HepG2 (cell line): Measurements from ENCODE around the gene LSM12. TPM values are rescaled to one million over a fixed set of nuclear protein-coding genes. Genes with fewer than 3 reads are reported as not detected.
A peak's percentile ranks its signal among the peaks of the same experiment; 100 is the strongest.

Source experiments
- CHD2 ChIP-seq: IDR thresholded peaks from 2 replicates; pipeline ENCODE4 v1.6.1; 2011; ENCODE audit warnings: low read depth, low read length, improper control_type of control experiment
- EP300 ChIP-seq, 3 experiments: sonication (generic) in 1 of 3; formaldehyde crosslinking in 1 of 3; IDR thresholded peaks; 2 replicates each; pipeline versions ENCODE4 v1.5.1 to v1.6.1; 2011 to 2020; ENCODE audit warnings: low read depth in 2 of 3, low read length in 2 of 3, borderline replicate concordance in 1 of 3, improper control_type of control experiment in 1 of 3, mild to moderate bottlenecking in 1 of 3, missing genetic modification reagents in 1 of 3, moderate library complexity in 1 of 3
- GATAD1 ChIP-seq: IDR thresholded peaks from 2 replicates; pipeline ENCODE4 v1.6.1; 2016; ENCODE audit warnings: missing genetic modification reagents, missing compliant biosample characterization
- KMT2A ChIP-seq: sonication (generic); formaldehyde crosslinking; IDR thresholded peaks from 2 replicates; pipeline ENCODE4 v1.4.0; 2020; ENCODE audit warnings: missing genetic modification reagents
- SP140L ChIP-seq: sonication (generic); formaldehyde crosslinking; IDR thresholded peaks from 2 replicates; pipeline ENCODE4 v1.4.0; 2020; ENCODE audit warnings: missing genetic modification reagents, borderline replicate concordance
- STAT5B ChIP-seq: sonication (generic); formaldehyde crosslinking; IDR thresholded peaks from 2 replicates; pipeline ENCODE4 v1.4.0; 2020; ENCODE audit warnings: missing genetic modification reagents
- TBL1XR1 ChIP-seq: fragments of 150-350 bp; IDR thresholded peaks from 2 replicates; pipeline ENCODE4 v1.6.1; 2014; ENCODE audit warnings: borderline replicate concordance, low read length; ENCODE audit not compliant: partially characterized antibody
- ZKSCAN1 ChIP-seq: fragments of 150-350 bp; IDR thresholded peaks from 2 replicates; pipeline ENCODE4 v1.6.1; 2014; ENCODE audit warnings: low read length
- ZKSCAN5 ChIP-seq: sonication (generic); formaldehyde crosslinking; IDR thresholded peaks from 2 replicates; pipeline ENCODE4 v1.5.1; 2020; ENCODE audit warnings: mild to moderate bottlenecking, missing genetic modification reagents
- ZNF205 ChIP-seq: IDR thresholded peaks from 2 replicates; pipeline ENCODE4 v1.6.1; 2018; ENCODE audit warnings: missing biosample characterization, missing genetic modification reagents
- ZNF749 ChIP-seq: sonication (generic); formaldehyde crosslinking; IDR thresholded peaks from 2 replicates; pipeline ENCODE4 v1.8.0; 2022; ENCODE audit warnings: mild to moderate bottlenecking, missing genetic modification reagents, moderate library complexity, borderline replicate concordance
- ZNF766 ChIP-seq: sonication (generic); formaldehyde crosslinking; IDR thresholded peaks from 2 replicates; pipeline ENCODE4 v1.5.0; 2020; ENCODE audit warnings: missing genetic modification reagents, borderline replicate concordance
- ZSCAN29 ChIP-seq: sonication (generic); formaldehyde crosslinking; conservative IDR thresholded peaks from 2 replicates; pipeline ENCODE4 v1.4.0; 2020; ENCODE audit warnings: mild to moderate bottlenecking, missing genetic modification reagents
- polyA plus RNA-seq, 8 experiments: library from polyadenylated mRNA; depleted of rRNA in 3 of 8; stranded (reverse) in 7 of 8; unstranded in 1 of 8; fragments of >200 nt; fragmentation: Illumina TruSeq in 4 of 8; extraction: Trizol in 4 of 8; gene quantifications; 2 replicates each; pipeline versions ENCODE4 v1.2.1 to v1.2.3, GENCODE V29; 2011 to 2016; ENCODE audit warnings: low read depth in 4 of 8, missing spikeins in 1 of 8, mixed read lengths in 1 of 8; ENCODE audit not compliant: insufficient read depth in 1 of 8
- total RNA-seq, 5 experiments: library from RNA; depleted of rRNA; stranded (reverse); fragments of >200 nt; fragmentation: Illumina TruSeq; extraction: Trizol; gene quantifications; 2 replicates each; pipeline ENCODE4 v1.2.3, GENCODE V29; 2016; ENCODE audit warnings: low read depth in 1 of 5
- TF ChIP-seq, protein P1 (sequence below): sonication (generic); formaldehyde crosslinking; IDR thresholded peaks from 2 replicates; pipeline ENCODE4 v1.8.1; 2023; ENCODE audit warnings: missing genetic modification reagents, mild to moderate bottlenecking, borderline replicate concordance
- TF ChIP-seq, protein P2 (sequence below): sonication (generic); formaldehyde crosslinking; IDR thresholded peaks from 2 replicates; pipeline ENCODE4 v1.8.0; 2022; ENCODE audit warnings: low read depth, missing genetic modification reagents
- TF ChIP-seq, protein P3 (sequence below): sonication (generic); formaldehyde crosslinking; IDR thresholded peaks from 2 replicates; pipeline ENCODE4 v1.4.0; 2020; ENCODE audit warnings: missing genetic modification reagents, borderline replicate concordance
- TF ChIP-seq, protein P4 (sequence below): IDR thresholded peaks from 2 replicates; pipeline ENCODE4 v1.6.1; 2012; ENCODE audit warnings: low read length, improper control_type of control experiment

The LSM12 gene
- total and polyA plus RNA-seq, 2 of the 13 experiments (the other 11 are each of a cell fraction or from before 2014, with no cell fraction given) = 52.8 to 55.7 TPM

DNA sequence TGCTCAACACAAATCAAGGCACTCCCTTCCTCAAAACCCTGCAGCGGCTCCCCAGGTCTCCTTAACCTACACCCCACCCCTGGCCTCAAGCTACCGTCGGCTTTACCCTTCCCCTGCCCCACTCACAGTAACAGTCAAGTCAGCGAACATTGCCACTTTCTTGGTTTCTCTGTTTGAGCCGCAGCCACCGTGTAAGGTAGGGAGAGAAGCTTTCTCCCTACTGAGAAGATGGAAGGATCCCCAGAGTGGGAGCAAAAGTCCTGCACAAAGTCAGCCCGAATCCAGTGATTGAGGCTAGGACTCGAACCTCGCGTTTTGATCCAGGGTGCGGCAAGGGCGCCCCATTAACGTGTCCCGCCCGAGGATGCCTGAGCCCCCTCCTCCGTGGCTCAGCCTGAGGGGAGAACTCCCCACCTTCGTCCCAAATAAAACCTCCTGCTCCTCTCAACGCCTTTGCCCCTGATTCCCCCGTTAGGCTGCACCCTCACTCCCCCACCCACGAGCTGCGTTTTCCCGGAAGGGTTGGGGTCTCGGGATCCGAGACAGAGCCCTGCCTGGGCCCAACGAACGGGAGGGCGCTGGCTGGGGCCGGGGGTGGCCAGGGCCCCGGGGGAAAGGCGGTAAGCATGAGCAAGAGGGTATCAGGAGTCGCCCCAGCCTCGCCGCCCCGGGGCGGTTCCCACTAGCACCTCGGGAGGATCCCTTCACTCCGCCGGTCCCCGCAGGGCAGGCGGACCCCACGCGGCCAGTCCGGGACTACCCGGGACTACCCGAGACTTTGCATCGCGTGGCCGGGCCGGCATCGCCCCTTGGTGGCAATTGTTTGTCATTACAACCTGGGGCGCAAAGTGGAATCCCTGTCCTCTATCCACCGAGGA, 72.0 kb downstream of the LSM12 start (continued):
- TF ChIP-seq ZSCAN29 (CRISPR knock-in tag) (no peak), GATAD1 (no peak), KMT2A (peak; percentile 43; the same call in 1 of the 2 replicates), TBL1XR1 (no peak), ZKSCAN1 (no peak), CHD2 (no peak), ZNF749 (CRISPR knock-in tag) (no peak), ZNF766 (CRISPR knock-in tag) (peak; percentile 21; the same call in 1 of the 2 replicates), SP140L (CRISPR knock-in tag) (no peak), ZNF205 (CRISPR knock-in tag) (0 out of 2 replicates have a peak, but pooled peaks have one; percentile 38), ZKSCAN5 (CRISPR knock-in tag) (no peak), EP300 (IDR thresholded peaks at IDR 0.05; ENCODE audit: low read depth in 2 of 2, low read length in 2 of 2) (no peak), EP300 (CRISPR knock-in tag; IDR thresholded peaks at IDR 0.05; ENCODE audit: borderline replicate concordance) (no peak), STAT5B (no peak)
- TF ChIP-seq, protein P1, sequence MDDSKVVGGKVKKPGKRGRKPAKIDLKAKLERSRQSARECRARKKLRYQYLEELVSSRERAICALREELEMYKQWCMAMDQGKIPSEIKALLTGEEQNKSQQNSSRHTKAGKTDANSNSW (CRISPR knock-in tag) = no peak
- TF ChIP-seq, protein P2, sequence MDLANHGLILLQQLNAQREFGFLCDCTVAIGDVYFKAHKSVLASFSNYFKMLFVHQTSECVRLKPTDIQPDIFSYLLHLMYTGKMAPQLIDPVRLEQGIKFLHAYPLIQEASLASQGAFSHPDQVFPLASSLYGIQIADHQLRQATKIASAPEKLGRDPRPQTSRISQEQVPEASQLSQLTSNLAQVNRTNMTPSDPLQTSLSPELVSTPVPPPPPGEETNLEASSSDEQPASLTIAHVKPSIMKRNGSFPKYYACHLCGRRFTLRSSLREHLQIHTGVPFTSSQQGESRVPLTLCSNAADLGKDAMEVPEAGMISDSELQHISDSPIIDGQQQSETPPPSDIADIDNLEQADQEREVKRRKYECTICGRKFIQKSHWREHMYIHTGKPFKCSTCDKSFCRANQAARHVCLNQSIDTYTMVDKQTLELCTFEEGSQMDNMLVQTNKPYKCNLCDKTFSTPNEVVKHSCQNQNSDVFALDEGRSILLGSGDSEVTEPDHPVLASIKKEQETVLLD (CRISPR knock-in tag) = no peak
- TF ChIP-seq, protein P3, sequence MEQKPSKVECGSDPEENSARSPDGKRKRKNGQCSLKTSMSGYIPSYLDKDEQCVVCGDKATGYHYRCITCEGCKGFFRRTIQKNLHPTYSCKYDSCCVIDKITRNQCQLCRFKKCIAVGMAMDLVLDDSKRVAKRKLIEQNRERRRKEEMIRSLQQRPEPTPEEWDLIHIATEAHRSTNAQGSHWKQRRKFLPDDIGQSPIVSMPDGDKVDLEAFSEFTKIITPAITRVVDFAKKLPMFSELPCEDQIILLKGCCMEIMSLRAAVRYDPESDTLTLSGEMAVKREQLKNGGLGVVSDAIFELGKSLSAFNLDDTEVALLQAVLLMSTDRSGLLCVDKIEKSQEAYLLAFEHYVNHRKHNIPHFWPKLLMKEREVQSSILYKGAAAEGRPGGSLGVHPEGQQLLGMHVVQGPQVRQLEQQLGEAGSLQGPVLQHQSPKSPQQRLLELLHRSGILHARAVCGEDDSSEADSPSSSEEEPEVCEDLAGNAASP (CRISPR knock-in tag) = 0 out of 2 replicates have a peak, but pooled peaks have one; percentile 20
- TF ChIP-seq, protein P4, sequence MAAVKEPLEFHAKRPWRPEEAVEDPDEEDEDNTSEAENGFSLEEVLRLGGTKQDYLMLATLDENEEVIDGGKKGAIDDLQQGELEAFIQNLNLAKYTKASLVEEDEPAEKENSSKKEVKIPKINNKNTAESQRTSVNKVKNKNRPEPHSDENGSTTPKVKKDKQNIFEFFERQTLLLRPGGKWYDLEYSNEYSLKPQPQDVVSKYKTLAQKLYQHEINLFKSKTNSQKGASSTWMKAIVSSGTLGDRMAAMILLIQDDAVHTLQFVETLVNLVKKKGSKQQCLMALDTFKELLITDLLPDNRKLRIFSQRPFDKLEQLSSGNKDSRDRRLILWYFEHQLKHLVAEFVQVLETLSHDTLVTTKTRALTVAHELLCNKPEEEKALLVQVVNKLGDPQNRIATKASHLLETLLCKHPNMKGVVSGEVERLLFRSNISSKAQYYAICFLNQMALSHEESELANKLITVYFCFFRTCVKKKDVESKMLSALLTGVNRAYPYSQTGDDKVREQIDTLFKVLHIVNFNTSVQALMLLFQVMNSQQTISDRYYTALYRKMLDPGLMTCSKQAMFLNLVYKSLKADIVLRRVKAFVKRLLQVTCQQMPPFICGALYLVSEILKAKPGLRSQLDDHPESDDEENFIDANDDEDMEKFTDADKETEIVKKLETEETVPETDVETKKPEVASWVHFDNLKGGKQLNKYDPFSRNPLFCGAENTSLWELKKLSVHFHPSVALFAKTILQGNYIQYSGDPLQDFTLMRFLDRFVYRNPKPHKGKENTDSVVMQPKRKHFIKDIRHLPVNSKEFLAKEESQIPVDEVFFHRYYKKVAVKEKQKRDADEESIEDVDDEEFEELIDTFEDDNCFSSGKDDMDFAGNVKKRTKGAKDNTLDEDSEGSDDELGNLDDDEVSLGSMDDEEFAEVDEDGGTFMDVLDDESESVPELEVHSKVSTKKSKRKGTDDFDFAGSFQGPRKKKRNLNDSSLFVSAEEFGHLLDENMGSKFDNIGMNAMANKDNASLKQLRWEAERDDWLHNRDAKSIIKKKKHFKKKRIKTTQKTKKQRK = no peak
